Stimulated activated CD8-positive, alpha-beta memory T cell treated with anti-CD3 and anti-CD28 coated beads, Interleukin-12 subunit alpha, Interleukin-12 subunit beta, amount 100 ng/mL, for 4 hours (primary cell): ENCODE results near the gene CAMSAP2.

ENCODE experiments used
- DNase-seq: peaks from one replicate; pipeline ENCODE4 v3.0.0-alpha.2; 2020; ENCODE audit warnings: low read depth

Gene CAMSAP2

GRCh38 chr1:200885623-200886402, 147.1 kb downstream of the CAMSAP2 start:
- DNase-seq = no peak

DNA sequence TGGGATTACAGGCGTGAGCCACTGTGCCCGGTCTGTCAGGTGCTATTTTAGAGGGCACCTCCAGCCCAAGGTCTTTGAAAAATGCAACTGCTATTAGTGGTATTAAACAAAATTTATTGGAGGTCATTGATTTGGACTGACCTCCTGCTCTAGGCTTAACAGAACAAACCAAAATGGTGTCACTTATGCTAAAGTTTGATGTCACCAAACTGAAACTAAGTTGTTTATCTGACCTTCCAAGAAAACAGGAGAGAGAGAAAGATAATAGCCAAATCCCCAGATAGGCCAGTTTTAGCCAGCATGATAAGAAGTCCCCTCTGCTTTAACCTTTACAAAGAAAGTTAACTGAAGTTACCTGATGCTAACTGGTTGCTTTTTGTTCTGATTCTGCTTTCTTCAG, 147.9 kb downstream of the CAMSAP2 start:
- no peak for DNase-seq

DNA sequence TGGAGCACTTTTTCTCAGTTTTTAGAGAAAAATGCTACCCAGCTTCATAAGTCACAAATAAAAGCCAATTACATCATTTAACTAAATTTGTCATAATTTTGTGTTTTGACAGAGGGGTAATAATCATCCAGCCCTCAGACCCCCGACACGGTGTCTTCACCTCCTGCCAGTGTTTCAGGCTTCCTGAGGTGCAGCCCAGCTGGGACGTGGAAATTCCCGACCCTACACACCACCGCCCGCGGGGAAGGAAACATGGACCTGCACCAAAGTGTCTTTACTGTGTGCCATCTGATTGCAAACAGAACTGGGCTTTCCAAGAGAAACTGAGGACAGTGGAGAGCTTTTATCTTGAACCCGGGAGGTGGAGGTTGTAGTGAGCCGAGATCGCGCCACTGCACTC, 148.3 kb downstream of the CAMSAP2 start:
- DNase-seq = no peak

GRCh38 chr1:200887772-200888348, 149.2 kb downstream of the CAMSAP2 start:
- DNase-seq = no peak

- DNase-seq = peak; percentile 54
These were observed 149.7 kb downstream of the CAMSAP2 start for GRCh38 chr1:200888349-200888838.

- no peak for DNase-seq
These were observed 150.9 kb downstream of the CAMSAP2 start for GRCh38 chr1:200889571-200889970.

GRCh38 chr1:200890027-200890426, 151.3 kb downstream of the CAMSAP2 start:
- no peak for DNase-seq

GRCh38 chr1:200890818-200891773, 152.4 kb downstream of the CAMSAP2 start:
- DNase-seq = no peak

DNA sequence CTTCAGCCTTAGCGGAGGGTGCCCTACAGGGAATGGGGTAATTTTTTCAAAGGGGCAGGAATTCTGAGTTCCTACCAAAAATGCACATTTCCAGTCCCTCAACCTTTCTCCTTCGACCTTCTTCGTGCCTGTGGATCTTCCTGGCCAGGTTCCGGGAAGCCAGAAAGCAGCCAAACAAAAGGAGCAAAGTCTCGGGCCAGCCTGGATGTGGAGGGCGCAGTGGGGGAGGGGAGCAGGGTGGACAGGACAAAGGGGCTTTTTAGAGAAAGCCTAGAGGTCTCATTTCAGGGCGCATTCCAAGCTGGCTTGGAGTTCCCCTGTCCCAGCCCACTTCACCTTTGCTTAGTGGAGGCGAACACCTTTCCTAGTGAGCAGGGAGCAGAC, 153.1 kb downstream of the CAMSAP2 start:
- DNase-seq = no peak

GRCh38 chr1:200892546-200892945, 153.9 kb downstream of the CAMSAP2 start:
- DNase-seq = no peak

DNA sequence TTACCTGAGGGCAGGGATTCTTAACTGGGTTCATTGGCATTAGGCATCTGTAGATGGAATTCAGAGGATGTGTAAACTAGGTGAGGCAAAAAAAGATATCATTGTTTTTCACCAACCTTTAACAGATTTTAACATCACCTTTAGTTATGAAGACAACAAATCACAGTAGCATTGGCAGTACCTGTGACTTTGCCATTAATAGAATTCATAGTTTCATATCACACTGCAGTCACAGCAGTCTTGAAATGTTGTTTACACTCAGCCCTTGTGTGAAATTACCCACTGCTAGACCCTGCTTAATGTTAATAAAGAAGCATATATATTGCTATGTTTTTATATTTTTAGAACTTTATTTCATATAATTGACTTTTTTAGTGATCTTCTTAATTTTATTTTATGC, 154.3 kb downstream of the CAMSAP2 start:
- no peak for DNase-seq

DNA sequence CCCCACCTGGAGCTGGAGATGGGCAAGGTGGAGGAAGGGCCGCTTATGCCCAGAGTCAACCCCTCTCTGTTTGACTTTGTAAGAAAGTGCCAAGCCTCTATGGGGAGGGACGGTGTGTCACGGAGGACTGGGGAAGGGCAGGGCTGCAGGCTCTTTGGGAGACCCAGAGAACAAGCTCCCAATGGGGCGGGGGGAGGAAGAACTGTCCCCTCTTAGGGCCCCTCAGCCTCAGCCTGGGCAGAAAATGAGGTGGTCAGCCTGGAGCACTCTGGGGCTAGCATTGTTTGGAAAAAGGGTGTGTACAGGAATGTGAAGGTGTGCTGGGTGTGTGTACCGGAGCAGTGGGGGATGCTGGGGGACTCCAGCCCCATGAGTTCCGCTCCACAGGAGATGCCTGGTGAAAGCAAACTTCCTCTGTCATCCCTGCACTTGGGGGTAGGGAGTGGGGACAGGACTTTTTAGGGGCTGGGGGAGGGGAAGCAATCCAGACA, 154.8 kb downstream of the CAMSAP2 start:
- no peak for DNase-seq

GRCh38 chr1:200894712-200895442, 156.2 kb downstream of the CAMSAP2 start, which contains the start of gene INAVA:
Gene INAVA, plus strand, starts transcription at chr1:200894900. Its CDS starts 3,501 bp downstream, at chr1:200898401.
- no peak for DNase-seq

- DNase-seq = no peak
These were observed 156.7 kb downstream of the CAMSAP2 start for GRCh38 chr1:200895443-200895789.

GRCh38 chr1:200895801-200896530, 157.3 kb downstream of the CAMSAP2 start:
- DNase-seq = no peak

GRCh38 chr1:200896531-200897196, 158.0 kb downstream of the CAMSAP2 start:
- DNase-seq = no peak

DNA sequence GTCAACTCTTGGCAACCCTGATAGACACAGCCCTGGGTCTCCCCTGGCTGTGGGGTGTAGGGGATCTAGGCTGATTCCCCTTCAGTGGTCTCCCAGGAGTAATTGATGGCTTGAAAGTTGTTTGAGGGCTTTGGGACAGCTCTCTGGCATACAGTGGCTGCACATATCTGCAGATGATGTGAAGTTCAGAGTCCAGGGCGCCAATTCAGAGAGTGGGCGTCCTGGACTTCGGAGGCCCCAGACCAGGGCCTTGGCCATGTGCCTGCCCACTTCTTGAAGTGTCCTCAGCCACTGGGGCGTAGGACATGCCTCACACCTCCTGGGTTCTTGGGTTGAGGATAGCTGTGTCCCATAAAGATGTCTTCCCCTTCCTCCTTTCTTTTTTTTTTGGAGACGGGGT, 158.6 kb downstream of the CAMSAP2 start:
- no peak for DNase-seq

DNA sequence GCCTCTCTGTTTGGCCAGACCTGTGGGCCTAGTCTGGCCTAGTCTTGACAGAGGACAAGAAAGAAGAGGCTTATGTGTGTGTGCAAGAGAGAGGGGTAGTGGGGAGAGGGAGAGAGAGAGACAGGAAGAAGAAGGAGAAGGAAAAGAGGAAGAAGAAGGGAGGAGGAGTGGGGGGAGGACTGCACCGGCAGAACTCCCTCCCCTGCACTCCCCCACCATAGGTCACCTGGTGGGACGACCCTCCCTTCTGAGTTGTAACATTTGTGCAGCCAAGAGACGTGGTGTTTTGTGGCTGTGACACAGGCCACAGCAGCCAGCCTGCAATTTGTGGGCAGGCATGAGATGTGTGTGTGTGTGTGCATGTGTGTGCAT, 160.3 kb downstream of the CAMSAP2 start:
- no peak for DNase-seq

DNA sequence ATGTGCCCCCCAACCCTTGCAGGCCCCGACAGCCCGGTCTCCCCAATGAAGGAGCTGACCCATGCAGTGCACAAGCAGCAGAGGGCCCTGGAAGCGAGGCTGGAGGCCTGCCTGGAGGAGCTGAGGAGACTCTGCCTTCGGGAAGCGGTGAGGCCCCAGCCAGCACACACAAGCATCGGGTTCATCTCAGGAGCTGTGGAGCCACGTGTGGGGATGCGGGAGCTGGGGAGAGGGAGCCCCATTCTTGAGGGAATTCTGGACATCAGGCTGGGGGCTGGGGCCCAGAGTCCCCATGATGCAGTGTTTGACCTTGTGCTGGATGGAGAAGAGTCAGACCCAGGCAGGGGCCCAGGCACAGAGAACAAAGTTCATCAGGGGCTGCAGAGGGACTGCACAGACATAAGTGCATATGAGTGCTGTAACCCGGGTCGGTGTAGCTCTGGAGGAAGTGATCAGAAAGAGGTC, 160.8 kb downstream of the CAMSAP2 start:
- no peak for DNase-seq
